Measurements from ENCODE around the gene MYEF2. TPM values are rescaled to one million over a fixed set of nuclear protein-coding genes. Genes with fewer than 3 reads are reported as not detected.

Gene MYEF2, protein sequence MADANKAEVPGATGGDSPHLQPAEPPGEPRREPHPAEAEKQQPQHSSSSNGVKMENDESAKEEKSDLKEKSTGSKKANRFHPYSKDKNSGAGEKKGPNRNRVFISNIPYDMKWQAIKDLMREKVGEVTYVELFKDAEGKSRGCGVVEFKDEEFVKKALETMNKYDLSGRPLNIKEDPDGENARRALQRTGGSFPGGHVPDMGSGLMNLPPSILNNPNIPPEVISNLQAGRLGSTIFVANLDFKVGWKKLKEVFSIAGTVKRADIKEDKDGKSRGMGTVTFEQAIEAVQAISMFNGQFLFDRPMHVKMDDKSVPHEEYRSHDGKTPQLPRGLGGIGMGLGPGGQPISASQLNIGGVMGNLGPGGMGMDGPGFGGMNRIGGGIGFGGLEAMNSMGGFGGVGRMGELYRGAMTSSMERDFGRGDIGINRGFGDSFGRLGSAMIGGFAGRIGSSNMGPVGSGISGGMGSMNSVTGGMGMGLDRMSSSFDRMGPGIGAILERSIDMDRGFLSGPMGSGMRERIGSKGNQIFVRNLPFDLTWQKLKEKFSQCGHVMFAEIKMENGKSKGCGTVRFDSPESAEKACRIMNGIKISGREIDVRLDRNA
- total RNA-seq = 34.6 and 45.9 TPM in 2 replicates

DNA sequence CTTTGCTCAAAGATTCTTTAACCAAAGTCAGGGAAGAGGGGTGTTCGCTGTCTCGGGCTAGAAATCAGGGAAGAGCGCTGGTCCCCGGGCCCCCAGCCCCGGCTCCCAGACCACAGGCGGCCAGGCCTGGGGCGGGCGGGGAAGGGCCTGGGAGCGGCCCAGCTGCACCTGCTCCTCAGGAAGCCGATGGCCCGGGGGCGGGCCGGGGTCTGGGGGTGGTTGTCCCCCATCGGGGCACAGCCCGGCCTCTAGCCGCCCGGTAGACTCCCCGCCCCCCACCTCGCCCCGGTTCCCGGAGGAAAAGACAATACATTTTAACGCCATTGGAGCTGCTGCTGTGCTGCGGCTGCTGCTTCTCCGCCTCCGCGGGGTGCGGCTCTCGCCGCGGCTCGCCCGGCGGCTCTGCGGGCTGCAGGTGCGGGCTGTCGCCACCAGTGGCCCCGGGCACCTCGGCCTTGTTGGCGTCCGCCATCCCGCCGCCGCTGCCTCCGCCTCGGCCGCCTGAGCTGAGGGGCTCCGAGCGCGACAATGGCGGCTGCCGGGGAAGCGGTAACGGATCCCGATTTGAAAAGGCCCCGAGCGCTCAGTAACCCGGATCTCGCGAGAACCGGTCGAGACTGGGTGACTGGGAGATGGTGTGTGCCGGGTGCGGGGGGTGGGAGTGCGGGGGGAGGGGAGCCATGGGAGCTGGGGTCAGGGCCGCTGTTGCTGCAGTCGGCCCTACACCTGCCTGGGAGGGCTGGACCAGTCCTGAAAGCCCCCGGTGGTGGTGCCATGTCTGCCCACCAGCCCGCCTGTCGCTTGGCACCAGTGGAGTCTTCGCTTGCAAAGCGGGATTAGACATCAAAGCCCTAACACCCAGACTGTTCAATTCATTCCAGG is at the start of gene MYEF2:
MYEF2 (minus strand) TSS at position 530 of the 882 bp plus-strand sequence; CDS start at position 472, 58 bp downstream.
- DNase-seq (ENCODE audit: low read depth) = peak; percentile 51
- Histone ChIP-seq H3K4me3 (ENCODE audit: low read depth, low read length) (peak within 1 kb of the TSS; percentile 94), H3K27me3 (ENCODE audit: control insufficient read depth, insufficient read depth, low read length) (no peaks in the 10 kb centered on the region), H3K36me3 (ENCODE audit: control insufficient read depth, insufficient read depth, low read length) (no peaks in the 10 kb centered on the region)
- TF ChIP-seq, protein P1, sequence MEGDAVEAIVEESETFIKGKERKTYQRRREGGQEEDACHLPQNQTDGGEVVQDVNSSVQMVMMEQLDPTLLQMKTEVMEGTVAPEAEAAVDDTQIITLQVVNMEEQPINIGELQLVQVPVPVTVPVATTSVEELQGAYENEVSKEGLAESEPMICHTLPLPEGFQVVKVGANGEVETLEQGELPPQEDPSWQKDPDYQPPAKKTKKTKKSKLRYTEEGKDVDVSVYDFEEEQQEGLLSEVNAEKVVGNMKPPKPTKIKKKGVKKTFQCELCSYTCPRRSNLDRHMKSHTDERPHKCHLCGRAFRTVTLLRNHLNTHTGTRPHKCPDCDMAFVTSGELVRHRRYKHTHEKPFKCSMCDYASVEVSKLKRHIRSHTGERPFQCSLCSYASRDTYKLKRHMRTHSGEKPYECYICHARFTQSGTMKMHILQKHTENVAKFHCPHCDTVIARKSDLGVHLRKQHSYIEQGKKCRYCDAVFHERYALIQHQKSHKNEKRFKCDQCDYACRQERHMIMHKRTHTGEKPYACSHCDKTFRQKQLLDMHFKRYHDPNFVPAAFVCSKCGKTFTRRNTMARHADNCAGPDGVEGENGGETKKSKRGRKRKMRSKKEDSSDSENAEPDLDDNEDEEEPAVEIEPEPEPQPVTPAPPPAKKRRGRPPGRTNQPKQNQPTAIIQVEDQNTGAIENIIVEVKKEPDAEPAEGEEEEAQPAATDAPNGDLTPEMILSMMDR (IDR thresholded peaks at IDR 0.05; ENCODE audit: insufficient read depth, low read length, poor library complexity, severe bottlenecking) = no peak

DNA sequence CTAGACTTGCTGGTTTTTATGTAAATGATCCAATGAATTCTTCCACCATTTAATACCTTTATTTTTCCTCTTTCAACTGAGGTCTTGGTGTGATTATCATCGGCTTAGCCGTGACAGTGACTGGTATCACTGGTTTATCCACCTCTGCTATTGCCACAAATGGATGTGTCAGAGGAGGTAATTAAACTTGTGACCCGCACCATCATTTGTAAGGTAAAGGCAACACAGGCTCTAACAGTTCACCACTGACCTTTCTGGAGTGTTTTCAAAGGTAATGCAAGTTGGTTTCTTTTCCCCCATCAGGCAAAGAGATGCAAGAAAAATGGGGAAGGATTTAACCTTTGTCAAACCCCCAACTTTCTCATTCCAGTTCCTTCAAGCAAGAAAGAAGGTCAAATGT is 47.7 kb upstream of the MYEF2 start:
- TF ChIP-seq, protein P1 (IDR thresholded peaks at IDR 0.05; ENCODE audit: insufficient read depth, low read length, poor library complexity, severe bottlenecking) = no peak
- DNase-seq (ENCODE audit: low read depth) = no peak
- no peak overlapping the region for H3K4me3 ChIP-seq (ENCODE audit: low read depth, low read length)
- H3K36me3 ChIP-seq (ENCODE audit: control insufficient read depth, insufficient read depth, low read length) = no peaks in the 10 kb centered on the region
- no peaks in the 10 kb centered on the region for H3K27me3 ChIP-seq (ENCODE audit: control insufficient read depth, insufficient read depth, low read length)

DNA sequence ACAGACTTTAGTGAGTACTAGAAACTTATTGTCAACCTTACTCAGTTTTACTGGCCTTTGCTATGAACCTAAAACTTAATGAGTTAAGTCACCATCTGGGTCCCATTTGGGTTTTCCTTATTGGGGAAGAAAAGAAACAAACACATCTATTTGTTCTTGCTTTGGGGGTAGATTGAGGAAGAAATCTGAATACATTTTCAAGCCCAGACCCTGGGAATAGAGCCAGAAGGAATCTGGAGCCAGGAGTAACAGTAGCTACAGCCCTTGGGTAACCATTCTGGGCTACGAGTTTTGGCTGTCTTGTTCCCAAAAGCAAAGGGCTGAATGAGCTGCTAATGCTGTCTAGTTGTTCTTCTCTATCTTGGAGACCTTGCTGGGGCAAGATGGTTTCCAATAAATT is 44.5 kb upstream of the MYEF2 start:
- no peaks in the 10 kb centered on the region for H3K27me3 ChIP-seq (ENCODE audit: control insufficient read depth, insufficient read depth, low read length)
- TF ChIP-seq, protein P1 (IDR thresholded peaks at IDR 0.05; ENCODE audit: insufficient read depth, low read length, poor library complexity, severe bottlenecking) = no peak
- H3K4me3 ChIP-seq (ENCODE audit: low read depth, low read length) = no peak overlapping the region
- no peaks in the 10 kb centered on the region for H3K36me3 ChIP-seq (ENCODE audit: control insufficient read depth, insufficient read depth, low read length)
- DNase-seq (ENCODE audit: low read depth) = no peak

DNA sequence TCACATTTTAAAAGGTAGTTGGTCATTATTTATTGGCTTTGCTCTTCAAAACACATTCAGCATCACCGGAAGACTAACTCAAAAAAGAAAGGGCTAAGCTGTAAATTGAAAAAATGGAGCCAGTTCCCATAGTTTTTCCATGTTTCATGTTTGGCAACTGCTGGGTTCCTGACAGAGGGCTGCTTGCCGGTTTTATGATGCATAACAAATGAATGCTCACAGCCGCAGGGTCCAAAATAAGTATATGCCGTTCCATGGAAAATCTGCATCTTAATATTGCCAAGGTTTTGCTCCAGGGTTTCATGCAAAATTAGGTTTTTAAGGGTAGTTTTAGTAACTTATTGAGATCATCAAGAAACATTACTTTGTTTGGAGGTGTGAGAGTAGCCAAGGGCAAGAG is 43.8 kb upstream of the MYEF2 start:
- TF ChIP-seq, protein P1 (IDR thresholded peaks at IDR 0.05; ENCODE audit: insufficient read depth, low read length, poor library complexity, severe bottlenecking) = no peak
- Histone ChIP-seq H3K4me3 (ENCODE audit: low read depth, low read length) (no peak overlapping the region), H3K27me3 (ENCODE audit: control insufficient read depth, insufficient read depth, low read length) (no peaks in the 10 kb centered on the region), H3K36me3 (ENCODE audit: control insufficient read depth, insufficient read depth, low read length) (no peaks in the 10 kb centered on the region)
- DNase-seq (ENCODE audit: low read depth) = no peak

DNA sequence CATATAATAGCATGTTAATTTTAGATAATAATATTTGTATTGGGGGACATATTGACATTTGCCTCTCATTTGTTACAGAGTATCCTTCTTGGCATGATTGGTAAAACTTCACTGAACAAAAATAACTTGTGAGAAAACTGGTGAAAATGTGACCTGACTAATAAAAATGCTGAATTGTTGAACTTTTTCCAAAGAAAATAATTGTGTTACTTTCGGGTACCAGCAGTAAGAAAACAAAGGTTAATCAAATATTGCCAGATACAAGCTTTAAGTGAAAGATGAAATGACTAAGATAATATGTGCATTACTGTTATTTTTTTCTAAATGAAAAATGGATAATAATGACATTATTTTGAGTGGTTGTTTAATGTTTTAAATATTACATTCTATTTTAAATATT is 43.2 kb upstream of the MYEF2 start:
- TF ChIP-seq, protein P1 (IDR thresholded peaks at IDR 0.05; ENCODE audit: insufficient read depth, low read length, poor library complexity, severe bottlenecking) = no peak

More for the DNA sequence above, 43.2 kb upstream of the MYEF2 start:
- Histone ChIP-seq H3K4me3 (ENCODE audit: low read depth, low read length) (no peak overlapping the region), H3K27me3 (ENCODE audit: control insufficient read depth, insufficient read depth, low read length) (no peaks in the 10 kb centered on the region), H3K36me3 (ENCODE audit: control insufficient read depth, insufficient read depth, low read length) (no peaks in the 10 kb centered on the region)
- no peak for DNase-seq (ENCODE audit: low read depth)
